Panc1 (cell line): ENCODE data around the gene PM20D1.
"Not testable (repeated sequence)": the region's sequence is repeated elsewhere in the genome, so short reads cannot be mapped to it uniquely, and the experiment has no call there.

Experiments used
- POLR2AphosphoS5 ChIP-seq: IDR thresholded peaks from 2 replicates; pipeline ENCODE4 v1.6.1; 2012; ENCODE audit warnings: mild to moderate bottlenecking, low read depth, low read length, moderate library complexity
- SIN3A ChIP-seq: IDR thresholded peaks from 2 replicates; pipeline ENCODE4 v1.6.1; 2012; ENCODE audit warnings: low read depth, mild to moderate bottlenecking, low read length, moderate library complexity, borderline replicate concordance; ENCODE audit not compliant: insufficient read depth
- TF ChIP-seq, protein P1 (sequence below): fragments of 450-650 bp; IDR thresholded peaks from 2 replicates; pipeline ENCODE4 v1.5.1; 2017; ENCODE audit warnings: mild to moderate bottlenecking
- TF ChIP-seq, protein P2 (sequence below), 2 experiments: IDR thresholded peaks; 2 replicates each; pipeline ENCODE4 v1.6.1; 2011 to 2012; ENCODE audit warnings: low read depth in 2 of 2, control low read depth in 1 of 2, low read length in 1 of 2, mild to moderate bottlenecking in 1 of 2, moderate library complexity in 1 of 2; ENCODE audit not compliant: insufficient read depth in 1 of 2

DNA sequence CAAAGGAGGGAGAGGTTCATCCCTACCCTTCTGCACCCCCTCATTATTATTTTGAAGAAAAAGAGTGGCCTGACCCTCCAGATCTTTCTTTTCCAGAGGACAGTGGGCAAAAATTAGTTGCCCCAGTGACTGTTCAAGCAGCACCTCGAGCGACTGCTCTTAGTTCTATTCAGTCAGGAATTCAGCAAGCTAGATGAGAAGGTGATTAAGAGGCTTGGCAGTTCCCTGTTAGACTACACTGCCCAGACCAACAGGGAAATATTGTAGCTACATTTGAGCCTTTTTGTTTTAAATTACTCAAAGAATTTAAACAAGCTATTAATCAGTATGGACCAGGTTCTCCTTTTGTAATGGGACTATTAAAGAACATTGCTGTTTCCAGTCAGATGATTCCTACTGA, 41.5 kb upstream of the PM20D1 start:
- TF ChIP-seq, protein P1, sequence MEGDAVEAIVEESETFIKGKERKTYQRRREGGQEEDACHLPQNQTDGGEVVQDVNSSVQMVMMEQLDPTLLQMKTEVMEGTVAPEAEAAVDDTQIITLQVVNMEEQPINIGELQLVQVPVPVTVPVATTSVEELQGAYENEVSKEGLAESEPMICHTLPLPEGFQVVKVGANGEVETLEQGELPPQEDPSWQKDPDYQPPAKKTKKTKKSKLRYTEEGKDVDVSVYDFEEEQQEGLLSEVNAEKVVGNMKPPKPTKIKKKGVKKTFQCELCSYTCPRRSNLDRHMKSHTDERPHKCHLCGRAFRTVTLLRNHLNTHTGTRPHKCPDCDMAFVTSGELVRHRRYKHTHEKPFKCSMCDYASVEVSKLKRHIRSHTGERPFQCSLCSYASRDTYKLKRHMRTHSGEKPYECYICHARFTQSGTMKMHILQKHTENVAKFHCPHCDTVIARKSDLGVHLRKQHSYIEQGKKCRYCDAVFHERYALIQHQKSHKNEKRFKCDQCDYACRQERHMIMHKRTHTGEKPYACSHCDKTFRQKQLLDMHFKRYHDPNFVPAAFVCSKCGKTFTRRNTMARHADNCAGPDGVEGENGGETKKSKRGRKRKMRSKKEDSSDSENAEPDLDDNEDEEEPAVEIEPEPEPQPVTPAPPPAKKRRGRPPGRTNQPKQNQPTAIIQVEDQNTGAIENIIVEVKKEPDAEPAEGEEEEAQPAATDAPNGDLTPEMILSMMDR, result not testable (repeated sequence)
- not testable (repeated sequence) for TF ChIP-seq SIN3A, POLR2AphosphoS5
- TF ChIP-seq, protein P2, sequence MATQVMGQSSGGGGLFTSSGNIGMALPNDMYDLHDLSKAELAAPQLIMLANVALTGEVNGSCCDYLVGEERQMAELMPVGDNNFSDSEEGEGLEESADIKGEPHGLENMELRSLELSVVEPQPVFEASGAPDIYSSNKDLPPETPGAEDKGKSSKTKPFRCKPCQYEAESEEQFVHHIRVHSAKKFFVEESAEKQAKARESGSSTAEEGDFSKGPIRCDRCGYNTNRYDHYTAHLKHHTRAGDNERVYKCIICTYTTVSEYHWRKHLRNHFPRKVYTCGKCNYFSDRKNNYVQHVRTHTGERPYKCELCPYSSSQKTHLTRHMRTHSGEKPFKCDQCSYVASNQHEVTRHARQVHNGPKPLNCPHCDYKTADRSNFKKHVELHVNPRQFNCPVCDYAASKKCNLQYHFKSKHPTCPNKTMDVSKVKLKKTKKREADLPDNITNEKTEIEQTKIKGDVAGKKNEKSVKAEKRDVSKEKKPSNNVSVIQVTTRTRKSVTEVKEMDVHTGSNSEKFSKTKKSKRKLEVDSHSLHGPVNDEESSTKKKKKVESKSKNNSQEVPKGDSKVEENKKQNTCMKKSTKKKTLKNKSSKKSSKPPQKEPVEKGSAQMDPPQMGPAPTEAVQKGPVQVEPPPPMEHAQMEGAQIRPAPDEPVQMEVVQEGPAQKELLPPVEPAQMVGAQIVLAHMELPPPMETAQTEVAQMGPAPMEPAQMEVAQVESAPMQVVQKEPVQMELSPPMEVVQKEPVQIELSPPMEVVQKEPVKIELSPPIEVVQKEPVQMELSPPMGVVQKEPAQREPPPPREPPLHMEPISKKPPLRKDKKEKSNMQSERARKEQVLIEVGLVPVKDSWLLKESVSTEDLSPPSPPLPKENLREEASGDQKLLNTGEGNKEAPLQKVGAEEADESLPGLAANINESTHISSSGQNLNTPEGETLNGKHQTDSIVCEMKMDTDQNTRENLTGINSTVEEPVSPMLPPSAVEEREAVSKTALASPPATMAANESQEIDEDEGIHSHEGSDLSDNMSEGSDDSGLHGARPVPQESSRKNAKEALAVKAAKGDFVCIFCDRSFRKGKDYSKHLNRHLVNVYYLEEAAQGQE (IDR thresholded peaks at IDR 0.05; ENCODE audit: insufficient read depth in 1 of 2, low read depth in 2 of 2, low read length in 1 of 2), result not testable (repeated sequence)
